Duodenal mucosa (tissue), 2 donors: ENCODE results near the gene CEP164.
A peak's percentile ranks its signal among the peaks of the same experiment; 100 is the strongest.

Experiments used
- H3K27ac ChIP-seq: one replicate; pipeline ENCODE4 v1.7.0; 2013; ENCODE audit warnings: low read depth, low read length
- H3K27me3 ChIP-seq, 2 donors: one replicate each; pipeline ENCODE4 v1.7.0; 2013; ENCODE audit warnings: low read length in 2 of 2, control low read depth in 1 of 2; ENCODE audit not compliant: insufficient read depth in 2 of 2, control insufficient read depth in 1 of 2
- H3K36me3 ChIP-seq, 2 donors: one replicate each; pipeline ENCODE4 v1.7.0; 2013; ENCODE audit warnings: low read length in 2 of 2, control low read depth in 1 of 2; ENCODE audit not compliant: insufficient read depth in 2 of 2, control insufficient read depth in 1 of 2
- H3K4me1 ChIP-seq, 2 donors: one replicate each; pipeline ENCODE4 v1.7.0; 2013; ENCODE audit warnings: low read length in 2 of 2, control low read depth in 1 of 2; ENCODE audit not compliant: insufficient read depth in 2 of 2, control insufficient read depth in 1 of 2
- H3K4me3 ChIP-seq, 2 donors: one replicate each; pipeline ENCODE4 v1.7.0; 2013; ENCODE audit warnings: low read length in 2 of 2, low read depth in 1 of 2
- H3K9ac ChIP-seq, 2 donors: one replicate each; pipeline ENCODE4 v1.7.0; 2013; ENCODE audit warnings: low read length in 2 of 2, low read depth in 1 of 2
- H3K9me3 ChIP-seq, 2 donors: one replicate each; pipeline ENCODE4 v1.7.0; 2013; ENCODE audit warnings: low read length in 2 of 2, control low read depth in 1 of 2; ENCODE audit not compliant: control insufficient read depth in 1 of 2

CEP164 gene

DNA sequence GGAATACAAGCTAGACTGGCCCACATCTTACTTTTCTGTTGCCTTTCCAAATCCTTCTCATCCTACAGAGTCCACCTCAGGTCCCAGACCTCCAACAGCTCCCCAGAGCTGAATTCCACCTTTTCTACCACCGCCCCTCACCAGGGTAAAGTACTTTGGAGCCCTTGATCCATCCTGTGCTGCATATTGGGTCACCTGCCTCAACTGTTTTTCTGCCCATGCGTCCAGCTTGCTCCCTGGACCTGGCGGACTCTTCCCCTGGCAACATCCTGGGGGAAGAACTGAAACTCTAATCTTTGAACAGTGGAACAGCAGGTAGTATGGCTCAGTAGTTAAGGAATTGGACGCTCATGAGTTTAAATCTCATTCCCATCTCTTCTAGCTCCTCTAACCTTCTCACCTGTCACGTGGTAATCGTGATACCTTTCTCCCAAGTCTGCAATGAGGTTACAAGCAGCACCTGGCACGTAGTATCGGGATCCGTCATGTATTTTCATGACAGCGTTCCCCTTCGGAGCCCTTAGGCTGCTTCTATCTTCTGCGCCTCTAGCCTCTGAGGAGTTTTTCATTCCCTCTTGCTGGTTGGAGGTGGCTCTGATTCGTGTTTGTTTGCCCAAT, 98.1 kb downstream of the CEP164 start:
- H3K4me3 ChIP-seq = no peak overlapping the region
- no peaks in the 10 kb centered on the region for H3K36me3 ChIP-seq
- no peak overlapping the region for H3K27ac ChIP-seq
- H3K27me3 ChIP-seq = no peaks in the 10 kb centered on the region
- no peaks in the 10 kb centered on the region for H3K9me3 ChIP-seq
- peak overlapping the region in 1 of 2 donors; percentile 0 for H3K9ac ChIP-seq
- peaks cover 0 to 5% of the 10 kb centered on the region in 2 donors for H3K4me1 ChIP-seq

DNA sequence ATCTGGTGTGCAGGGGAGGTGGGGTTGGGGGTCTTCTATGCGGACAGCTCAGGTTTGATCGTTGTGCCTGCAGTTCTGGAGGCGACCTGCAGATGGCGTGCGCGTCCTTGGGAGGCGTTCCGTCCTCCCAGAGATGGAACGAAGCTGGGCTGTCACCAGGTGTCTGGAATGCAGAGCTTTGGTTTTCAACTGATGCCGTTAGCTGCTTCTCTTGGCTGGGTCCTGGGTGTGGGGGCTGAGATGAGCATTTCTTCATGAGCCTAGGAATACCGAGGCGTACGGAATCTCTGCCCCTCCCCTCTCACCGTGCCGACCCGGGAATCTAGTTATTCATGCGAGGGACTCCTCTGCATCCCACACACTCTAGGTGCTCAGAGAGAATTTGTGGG, 98.6 kb downstream of the CEP164 start:
- Histone ChIP-seq H3K36me3 (no peaks in the 10 kb centered on the region), H3K27me3 (no peaks in the 10 kb centered on the region), H3K9me3 (no peaks in the 10 kb centered on the region), H3K9ac (peak overlapping the region in 1 of 2 donors; percentile 0), H3K4me3 (no peak overlapping the region), H3K4me1 (peaks cover 0 to 5% of the 10 kb centered on the region in 2 donors), H3K27ac (no peak overlapping the region)

DNA sequence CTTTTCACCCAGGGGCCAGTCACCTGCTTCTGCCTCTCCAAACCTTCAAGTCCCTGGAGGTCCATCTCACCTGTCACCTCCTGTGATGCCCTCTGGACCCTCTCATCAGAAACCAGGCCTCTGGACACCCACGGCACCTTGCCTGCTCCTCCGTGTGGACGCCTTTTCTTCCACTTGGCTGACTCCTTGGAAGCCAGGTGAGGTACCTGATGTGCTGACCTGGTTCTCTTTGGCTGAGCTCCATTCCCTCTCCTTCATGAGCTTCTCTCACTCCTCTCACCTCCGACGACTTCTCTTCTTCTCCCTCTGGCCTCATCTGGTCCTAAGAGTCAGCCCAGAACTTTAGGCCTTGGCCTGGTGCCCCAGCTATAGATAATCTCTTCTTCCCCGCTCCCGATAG, 99.3 kb downstream of the CEP164 start:
- Histone ChIP-seq H3K9me3 (no peaks in the 10 kb centered on the region), H3K4me3 (no peak overlapping the region), H3K4me1 (peaks cover 0 to 5% of the 10 kb centered on the region in 2 donors), H3K27ac (no peak overlapping the region), H3K9ac (no peak overlapping the region), H3K36me3 (no peaks in the 10 kb centered on the region), H3K27me3 (no peaks in the 10 kb centered on the region)

DNA sequence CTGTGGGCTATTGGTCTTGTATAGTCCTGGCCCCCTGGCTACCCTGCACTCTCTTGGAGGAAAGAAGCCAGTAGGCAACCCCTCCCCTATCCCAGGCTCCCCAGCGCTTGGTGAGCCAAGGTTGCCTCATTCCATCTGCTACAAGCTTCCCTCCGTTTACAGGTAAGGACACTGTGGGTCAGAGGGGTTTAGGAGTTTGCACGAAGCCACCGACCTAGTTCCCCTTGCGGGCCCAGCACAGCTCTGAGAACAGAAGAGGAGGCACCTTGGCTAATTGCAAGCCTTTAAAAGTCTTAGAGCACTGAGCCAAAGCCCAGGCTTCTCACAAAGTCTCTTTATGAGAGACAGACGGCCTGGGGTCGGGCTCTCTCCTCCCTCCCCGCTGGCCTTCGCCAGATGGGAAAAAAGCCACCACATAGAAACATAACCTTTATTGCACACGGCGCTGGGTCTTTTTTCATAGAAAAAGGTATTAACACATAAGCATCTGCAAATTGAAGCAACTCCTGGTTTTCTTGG, 99.8 kb downstream of the CEP164 start:
- Histone ChIP-seq H3K9me3 (no peaks in the 10 kb centered on the region), H3K4me1 (peaks cover 0 to 5% of the 10 kb centered on the region in 2 donors), H3K36me3 (no peaks in the 10 kb centered on the region), H3K4me3 (no peak overlapping the region), H3K9ac (no peak overlapping the region), H3K27me3 (no peaks in the 10 kb centered on the region), H3K27ac (no peak overlapping the region)

DNA sequence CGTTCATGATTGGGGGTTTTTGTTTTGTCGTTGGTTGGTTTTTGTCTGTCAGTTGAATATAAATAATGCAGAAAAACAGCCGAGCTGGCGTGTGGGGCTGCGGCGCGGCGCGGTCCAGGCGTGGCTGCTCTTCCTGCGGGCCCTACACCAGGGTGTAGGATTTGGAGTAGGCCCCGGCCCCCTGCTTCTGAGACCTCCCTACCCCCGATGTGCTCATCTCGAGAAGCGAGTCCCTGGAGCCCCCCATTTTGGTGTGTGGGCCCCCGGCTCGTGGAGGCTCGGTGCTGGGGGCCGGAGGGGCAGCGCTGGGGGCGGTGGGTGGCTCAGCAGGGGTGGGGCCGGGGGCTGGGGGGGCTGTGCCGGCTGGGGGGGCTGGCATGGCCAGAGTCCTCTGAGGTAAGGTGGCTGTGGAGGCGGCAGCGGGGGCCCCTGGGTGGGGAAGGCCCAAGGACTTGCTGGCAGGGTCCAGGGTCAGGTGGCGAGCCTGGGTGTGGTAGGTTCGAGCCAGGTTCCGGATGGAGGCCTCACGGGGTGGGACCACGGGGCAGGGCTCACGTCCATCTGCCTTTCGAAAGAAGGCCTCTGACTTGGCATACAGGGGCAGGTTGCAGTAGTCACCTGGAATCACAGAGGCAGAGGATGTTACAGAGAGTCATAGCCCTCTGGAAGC, 100.7 kb downstream of the CEP164 start:
- H3K36me3 ChIP-seq = no peaks in the 10 kb centered on the region
- no peak overlapping the region for H3K9ac ChIP-seq
- H3K4me3 ChIP-seq = no peak overlapping the region
- H3K9me3 ChIP-seq = no peaks in the 10 kb centered on the region
- H3K27me3 ChIP-seq = no peaks in the 10 kb centered on the region
- H3K27ac ChIP-seq = no peak overlapping the region
- peaks cover 0 to 5% of the 10 kb centered on the region in 2 donors for H3K4me1 ChIP-seq

DNA sequence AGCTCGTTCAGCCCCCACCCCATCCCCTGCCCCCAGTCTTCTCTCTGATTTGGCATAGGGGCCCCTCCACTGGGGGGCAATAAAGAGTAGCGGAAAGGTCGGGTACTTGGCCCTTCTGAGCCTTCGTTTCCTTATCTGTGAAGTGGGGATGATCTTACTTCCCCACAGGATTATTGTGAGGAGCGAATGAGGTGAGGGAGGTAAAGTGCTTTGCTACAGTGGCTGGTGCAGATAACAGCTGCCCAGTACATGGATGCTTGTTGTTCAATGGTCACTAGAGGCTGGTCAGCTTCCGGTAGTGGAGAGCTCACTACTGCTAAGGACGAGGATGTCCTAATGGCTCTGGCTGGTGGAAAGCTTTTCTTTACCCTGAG, 101.2 kb downstream of the CEP164 start:
- no peaks in the 10 kb centered on the region for H3K9me3 ChIP-seq
- no peak overlapping the region for H3K27ac ChIP-seq
- no peak overlapping the region for H3K4me3 ChIP-seq
- no peak overlapping the region for H3K9ac ChIP-seq
- H3K4me1 ChIP-seq = peaks cover 0 to 5% of the 10 kb centered on the region in 2 donors
- H3K36me3 ChIP-seq = no peaks in the 10 kb centered on the region
- H3K27me3 ChIP-seq = no peaks in the 10 kb centered on the region

DNA sequence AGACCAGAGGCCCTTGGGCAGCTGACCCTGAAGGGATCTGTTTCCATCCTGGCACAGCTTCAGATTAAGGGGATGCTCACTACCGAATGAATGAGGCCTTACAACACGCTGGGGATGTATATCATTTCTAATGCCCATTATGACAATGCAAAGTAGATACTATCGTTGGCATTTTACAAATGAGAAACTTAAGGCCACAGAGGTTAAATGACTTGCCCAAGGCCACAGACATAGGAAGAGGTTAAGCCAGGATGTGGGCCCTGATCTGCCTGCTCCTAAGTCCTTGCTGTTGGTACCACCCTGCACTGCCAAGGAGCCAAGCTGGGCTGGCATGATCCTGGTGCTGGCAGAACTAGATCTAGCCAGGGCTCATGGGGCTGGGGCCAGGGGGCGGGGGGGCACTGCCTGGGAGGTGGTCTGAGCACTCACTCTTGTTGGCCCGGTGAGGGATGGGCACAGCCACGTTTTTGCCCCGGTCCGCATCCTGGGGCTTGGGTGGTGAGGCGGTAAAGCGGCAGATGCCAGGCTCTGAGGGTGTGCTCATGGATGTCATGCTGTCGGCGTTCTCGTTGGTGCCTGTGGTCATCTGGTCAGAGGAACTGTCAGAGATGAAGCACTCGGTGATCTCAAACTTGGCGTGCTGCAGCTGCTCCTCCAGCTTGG, 102.8 kb downstream of the CEP164 start:
- Histone ChIP-seq H3K9ac (no peak overlapping the region), H3K4me3 (no peak overlapping the region), H3K4me1 (peaks cover 0 to 5% of the 10 kb centered on the region in 2 donors), H3K27me3 (peaks cover 0 to 4% of the 10 kb centered on the region in 2 donors), H3K27ac (no peak overlapping the region), H3K36me3 (no peaks in the 10 kb centered on the region), H3K9me3 (no peaks in the 10 kb centered on the region)

DNA sequence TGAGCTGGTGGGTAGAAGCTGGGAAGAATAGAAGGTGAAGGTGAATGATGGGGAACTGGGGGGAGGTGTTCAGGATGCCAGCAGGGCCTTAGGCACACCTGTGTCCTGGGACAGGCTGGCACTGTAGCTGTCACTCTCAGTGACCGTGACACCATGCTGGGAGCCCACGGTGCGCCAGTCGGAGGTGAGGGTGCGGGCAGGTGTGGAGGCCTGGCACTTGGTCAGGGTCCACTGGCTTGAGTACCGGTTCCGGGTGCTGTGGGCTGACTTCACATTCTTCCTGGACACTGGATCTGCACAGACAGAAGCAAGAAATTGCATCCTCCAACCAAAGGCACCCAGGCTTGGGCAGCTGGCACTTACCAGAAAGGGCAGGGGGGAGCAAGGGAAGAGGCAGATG, 103.8 kb downstream of the CEP164 start:
- Histone ChIP-seq H3K4me3 (no peak overlapping the region), H3K36me3 (no peaks in the 10 kb centered on the region), H3K27ac (no peak overlapping the region), H3K9me3 (no peaks in the 10 kb centered on the region), H3K9ac (no peak overlapping the region), H3K27me3 (peaks cover 0 to 4% of the 10 kb centered on the region in 2 donors), H3K4me1 (peaks cover 0 to 2% of the 10 kb centered on the region in 2 donors)

DNA sequence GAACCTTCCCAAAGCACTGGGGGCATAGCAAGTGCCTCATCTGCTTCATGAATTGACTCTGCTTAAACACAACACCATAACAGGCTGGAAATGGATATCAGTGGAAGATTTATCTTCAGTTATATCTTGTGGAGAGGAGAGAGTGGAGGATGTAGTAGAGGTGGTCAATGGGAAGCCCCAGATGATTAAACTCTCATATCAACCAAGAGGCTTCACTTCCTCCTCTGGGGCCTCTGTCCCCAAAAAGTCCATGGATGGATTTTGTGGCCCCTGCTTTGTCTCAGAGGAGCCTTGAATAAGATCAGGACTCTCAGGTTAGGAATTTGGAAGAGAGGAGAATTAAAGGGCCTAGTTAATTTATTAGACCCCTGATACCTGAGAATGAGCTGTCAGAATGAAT, 106.1 kb downstream of the CEP164 start:
- Histone ChIP-seq H3K9me3 (no peaks in the 10 kb centered on the region), H3K36me3 (no peaks in the 10 kb centered on the region), H3K27me3 (peaks cover 0 to 4% of the 10 kb centered on the region in 2 donors)

DNA sequence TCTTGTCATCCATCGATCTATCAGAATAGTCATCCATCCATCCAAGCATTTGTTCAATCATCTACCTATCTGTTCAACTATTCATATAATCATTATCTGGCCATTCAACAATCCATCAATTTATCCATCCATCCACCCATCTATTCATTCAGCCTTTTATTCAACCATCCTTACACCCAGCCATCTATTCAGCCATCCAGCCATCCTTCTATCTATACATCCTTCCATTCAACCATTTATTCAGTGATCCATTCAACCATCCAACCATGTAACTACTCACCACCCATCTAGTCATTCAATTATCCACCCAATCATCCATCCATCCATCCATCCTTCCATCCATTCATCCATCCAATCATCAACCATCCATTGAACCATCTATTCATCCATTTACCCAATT, 106.8 kb downstream of the CEP164 start:
- no peak overlapping the region for H3K27ac ChIP-seq
- no peaks in the 10 kb centered on the region for H3K9me3 ChIP-seq

More for the DNA sequence above, 106.1 kb downstream of the CEP164 start:
- no peaks in the 10 kb centered on the region for H3K4me1 ChIP-seq
- no peak overlapping the region for H3K27ac ChIP-seq
- no peak overlapping the region for H3K9ac ChIP-seq
- no peak overlapping the region for H3K4me3 ChIP-seq

More for the DNA sequence above, 106.8 kb downstream of the CEP164 start:
- H3K9ac ChIP-seq = no peak overlapping the region
- H3K4me3 ChIP-seq = no peak overlapping the region
- no peaks in the 10 kb centered on the region for H3K4me1 ChIP-seq
- H3K27me3 ChIP-seq = peaks cover 0 to 4% of the 10 kb centered on the region in 2 donors
- H3K36me3 ChIP-seq = no peaks in the 10 kb centered on the region
